Middle frontal gyrus (tissue), 1 donor: ENCODE measurements around the gene ADPRHL1.

Experiments
- DNase-seq: peaks from one replicate; pipeline ENCODE4 v3.0.0-alpha.2; 2015; ENCODE audit warnings: low spot score; ENCODE audit errors: extremely low spot score

ADPRHL1 gene

GRCh38 chr13:113417836-113418721 lies 35.2 kb downstream of the ADPRHL1 start:
- no peak for DNase-seq

DNA sequence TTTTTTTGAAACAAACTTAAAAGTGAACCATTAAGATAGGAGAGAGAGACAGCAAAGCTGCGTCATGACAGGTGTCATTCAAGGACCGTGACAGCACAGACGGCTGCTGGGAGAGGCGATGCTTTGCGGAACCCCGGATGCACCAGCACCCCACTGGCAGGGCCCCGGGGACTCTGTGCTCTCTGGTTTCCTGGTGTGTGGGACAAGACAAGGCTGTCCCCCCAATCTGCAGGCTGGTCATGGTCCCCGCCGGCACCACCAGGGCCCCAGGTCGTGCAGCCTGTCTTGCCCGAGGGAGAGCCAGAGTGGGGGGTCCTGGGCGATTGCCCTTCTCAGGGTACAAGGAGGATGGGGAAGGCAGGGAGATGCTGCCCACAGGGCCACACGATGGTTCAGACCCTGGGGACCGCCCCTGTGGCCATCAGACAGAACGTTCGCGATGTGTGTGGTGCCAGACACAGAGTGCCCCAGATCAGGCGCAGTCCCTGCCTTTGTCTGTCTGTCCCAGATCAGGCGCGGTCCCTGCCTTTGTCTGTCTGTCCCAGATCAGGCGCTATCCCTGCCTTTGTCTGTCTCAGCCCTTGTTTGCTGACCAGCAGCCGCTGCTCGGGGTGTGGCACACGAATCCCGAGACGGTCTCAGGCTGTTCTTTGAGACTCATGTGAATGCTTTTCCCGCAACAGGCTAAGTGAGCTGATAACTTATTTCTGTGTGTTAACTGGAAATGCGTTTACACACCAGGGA lies 36.1 kb downstream of the ADPRHL1 start:
- no peak for DNase-seq

DNA sequence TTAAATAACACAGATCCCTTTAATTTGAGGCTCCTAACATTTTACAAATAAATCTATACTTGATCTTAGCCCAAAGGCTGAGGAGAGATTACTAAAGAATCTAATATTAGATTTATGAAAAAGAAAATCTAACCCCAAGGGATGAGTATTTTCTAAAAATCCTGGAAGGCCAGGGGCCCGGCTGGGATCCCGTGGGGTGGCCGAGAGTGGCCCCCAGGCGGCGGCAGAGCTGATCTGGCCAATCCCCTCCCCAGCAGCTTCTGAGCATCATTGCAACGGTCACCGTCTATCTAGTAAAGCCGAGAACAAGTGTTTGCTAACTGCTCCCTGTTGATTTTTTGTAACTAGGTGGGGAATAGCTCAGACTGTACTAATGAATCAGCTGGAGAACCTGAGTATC lies 37.5 kb downstream of the ADPRHL1 start:
- no peak for DNase-seq

DNA sequence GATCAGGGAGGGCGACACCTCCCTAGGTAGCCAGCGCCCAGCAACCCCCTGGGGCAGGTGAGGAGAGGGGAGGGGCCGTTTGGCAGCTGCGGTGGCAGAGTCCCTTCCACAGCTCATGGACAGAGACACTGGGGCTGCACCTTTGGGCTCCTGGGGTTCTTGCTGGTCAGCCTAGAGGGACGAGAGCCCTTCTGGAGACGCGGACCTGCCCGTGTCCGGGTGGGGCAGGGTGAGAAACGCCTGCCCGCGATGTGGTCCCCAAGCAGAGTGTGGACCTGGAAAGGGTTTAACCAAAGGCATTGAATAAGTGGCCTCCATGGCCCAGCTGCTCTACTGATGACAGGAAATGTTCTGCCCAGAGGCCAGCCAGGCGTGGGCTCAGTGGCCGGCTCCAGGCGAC lies 38.3 kb downstream of the ADPRHL1 start:
- DNase-seq = no peak

GRCh38 chr13:113414335-113414734 lies 39.0 kb downstream of the ADPRHL1 start:
- DNase-seq = no peak

DNA sequence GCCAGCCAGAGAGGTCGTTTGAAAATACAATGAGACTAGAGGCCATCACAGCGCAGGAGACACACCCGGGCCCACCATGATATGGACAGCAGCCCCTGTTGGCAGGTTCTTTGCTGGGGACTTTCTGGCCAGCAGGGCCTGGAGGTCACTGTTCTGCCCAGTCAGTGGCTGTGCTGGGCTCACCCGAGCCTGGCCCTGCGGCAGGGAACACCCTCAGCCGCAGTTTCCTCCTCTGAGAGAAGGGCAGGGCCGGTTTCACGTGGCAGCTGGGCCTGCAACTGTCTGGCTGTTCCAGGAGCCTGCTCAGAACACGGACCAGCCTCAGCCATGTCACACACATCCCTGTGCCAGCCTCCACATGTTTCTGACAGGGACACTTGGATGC lies 39.4 kb downstream of the ADPRHL1 start:
- no peak for DNase-seq

DNA sequence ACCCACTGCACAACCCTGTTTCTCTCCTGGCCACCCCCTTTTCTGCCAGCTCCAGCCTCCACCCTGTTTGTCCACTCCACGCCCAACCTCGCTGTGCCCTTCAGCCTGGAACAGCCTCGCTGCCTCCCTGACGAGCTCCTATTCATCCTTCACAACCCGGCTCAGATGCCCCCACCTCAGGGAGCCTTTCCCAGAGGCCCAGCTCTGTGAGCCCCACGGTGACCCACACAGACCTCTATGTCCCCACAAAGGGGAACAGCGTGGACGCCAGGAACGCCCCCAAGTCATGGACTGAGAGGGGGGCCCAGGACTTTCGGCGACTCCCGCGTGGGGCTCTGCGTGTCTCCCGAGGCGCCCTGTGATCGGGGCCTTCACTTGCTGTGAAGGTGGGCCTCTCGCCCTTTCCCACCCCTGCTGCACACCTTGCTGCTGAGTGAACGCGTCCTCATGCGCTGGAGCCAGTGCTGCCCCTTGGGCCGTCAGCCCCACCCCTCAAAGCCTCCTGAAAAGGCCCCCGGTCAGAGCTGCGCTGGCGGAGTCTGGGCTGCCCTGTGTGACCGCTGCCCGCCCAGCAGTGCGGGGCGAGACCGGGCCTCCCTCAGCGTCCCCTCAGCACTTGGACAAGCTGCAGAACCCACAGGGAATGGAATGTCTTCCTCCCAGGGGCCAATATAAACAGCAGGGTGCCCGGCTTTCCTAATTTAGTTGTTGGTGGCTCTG lies 40.0 kb downstream of the ADPRHL1 start:
- DNase-seq = no peak

GRCh38 chr13:113412440-113412839 lies 40.8 kb downstream of the ADPRHL1 start:
- no peak for DNase-seq

DNA sequence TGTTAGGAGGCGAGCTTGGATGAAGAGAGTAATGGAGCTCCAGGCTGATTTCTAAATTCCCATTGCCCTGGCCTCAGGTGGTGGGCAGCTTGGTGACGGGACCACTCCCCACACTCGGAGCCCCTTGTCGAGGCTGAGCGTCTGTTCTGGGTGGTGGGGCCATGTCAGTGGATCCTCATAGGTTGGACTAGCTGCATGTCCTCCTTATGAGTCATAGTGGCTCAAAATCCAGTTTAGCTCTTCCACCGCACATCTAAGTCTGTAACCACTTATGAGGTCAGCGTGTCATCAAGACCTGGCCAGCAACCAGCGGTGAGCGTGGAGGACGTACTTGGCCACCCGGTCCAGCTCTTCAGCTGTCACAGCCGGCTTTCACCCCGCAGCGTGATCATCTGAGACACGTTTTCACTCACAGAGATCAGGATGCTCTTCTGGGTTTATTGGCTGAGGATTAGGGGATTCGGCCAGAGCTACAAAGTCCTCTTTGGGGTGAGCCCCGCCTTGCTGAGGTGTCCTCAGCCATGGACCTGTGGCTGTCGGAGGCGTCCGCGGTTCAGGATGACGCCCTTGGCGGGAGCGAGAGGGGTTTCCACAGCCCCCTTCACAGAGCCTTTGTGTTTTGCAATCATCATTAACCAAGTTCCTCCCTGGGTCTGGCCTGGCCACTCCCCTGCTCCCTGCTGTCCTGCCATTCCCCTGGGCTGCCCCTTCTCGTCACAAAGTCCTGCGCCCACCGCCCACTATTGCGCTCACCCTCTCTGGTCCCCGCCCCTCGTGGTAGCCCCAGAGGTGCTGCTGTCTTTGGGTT lies 41.9 kb downstream of the ADPRHL1 start:
- DNase-seq = no peak

DNA sequence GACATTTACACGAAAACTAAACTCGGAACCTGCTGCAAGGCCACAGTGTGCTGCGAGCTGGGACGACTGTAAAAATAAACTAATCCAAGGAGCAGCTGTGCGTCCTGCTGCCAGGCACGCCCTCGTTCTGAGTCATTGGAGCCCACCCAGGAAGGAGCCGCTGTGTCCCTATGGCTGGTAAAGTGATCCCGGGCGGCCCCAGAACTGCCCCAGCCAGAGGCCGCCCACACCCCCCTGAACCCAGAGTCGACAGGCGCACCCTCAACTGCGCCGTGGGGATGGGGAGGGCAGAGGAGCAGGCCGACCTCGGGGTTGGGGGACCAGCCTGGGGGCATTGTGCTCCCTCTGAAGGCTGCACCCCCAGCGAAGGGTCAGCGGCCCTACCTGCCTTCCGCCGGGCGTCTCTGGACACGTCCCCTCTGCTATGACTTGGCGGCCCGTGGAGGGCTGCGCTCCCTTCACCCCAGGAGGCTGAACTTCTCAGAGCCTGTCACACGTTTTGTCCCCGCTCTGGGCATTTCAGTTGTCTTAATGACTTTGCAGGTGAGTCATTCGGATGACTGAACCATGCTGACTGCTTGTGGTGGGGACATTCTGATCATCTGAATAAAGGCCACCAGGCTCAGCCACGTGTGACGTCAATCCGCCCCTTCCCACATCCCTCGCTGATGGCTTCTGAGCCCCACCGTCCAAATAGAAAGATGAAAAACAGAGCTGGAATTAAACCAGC lies 42.7 kb downstream of the ADPRHL1 start:
- no peak for DNase-seq

DNA sequence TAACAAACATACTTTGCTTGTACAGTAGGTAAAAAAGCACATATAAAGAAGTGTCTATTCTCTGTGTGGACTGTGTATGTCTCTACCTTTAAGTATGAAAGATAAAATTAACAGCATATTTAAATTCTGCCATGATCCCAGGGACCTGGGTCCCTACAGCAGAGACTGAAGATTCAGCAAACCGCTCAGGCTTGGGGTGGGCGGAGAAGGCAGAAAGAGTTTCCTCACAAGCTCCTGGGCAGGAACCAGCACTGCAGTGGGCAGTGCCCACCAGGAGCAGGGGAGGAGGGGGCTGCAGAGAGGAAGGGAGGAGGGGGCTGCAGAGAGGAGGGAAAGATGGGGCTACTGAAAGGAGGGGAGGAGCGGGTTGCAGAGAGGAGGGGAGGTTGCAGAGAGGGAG lies 44.7 kb downstream of the ADPRHL1 start:
- no peak for DNase-seq

DNA sequence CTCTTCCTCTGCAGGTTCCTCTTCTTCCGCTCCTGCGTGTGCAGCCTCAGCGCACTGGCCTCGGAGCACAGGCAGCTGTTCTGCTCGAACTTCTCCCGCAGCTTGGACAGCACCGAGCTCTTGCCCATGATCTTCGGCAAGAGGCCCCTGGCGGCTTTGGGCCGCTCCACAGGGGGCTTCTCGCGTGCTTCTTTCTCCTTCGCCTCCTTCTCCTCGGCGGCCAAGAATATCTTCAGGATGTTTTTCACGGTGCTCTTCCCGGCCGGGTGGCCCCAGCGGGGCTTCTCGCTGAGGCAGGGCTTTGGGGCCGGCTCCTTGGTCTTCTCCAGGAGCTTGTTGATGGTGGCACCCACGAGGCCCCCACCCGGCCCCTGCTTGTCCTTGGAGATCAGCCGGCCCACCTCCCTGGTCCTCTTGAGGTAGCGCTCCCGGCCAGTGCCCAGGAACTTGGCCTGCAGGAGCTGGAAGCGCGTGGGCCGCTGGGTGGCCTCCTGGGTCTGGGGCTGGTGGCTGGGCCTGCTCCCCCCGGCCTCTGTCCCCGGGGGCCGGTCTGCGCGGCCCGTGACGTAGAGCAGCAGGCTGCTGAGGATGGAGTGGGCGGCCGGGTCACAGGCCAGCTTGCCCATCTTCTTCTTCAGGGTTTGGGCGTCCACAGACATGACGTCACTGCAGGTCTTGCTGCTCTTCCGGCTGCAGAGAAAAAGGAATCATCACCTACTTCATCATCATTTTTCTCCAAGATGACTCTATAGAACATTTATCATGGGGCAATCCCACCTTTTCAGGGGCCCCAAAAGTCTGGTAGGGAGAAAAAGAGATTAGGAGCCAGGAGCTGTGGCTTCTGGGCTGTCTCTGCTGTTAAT lies 45.5 kb downstream of the ADPRHL1 start:
- no peak for DNase-seq

DNA sequence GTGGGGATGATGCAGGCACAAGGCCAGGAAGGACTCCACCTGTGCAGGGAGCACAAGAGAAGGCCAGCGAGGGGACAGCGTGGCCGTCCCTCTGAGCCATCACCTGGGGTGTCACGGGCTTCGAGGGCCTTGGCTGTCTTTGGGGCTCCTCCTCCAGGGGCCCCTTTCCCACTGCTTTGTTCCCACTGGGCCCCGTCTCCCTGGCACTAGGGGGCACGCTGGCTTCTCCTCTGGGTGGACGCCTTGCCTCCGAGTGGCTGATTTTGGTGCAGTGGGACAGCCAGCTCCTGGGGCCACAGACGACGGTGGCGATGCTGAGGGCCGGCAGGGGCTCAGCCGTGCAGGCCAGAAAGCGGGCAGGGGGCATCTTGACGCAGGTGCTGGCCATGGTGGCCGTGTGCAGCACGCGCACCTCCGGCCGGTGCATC lies 46.2 kb downstream of the ADPRHL1 start:
- no peak for DNase-seq

GRCh38 chr13:113406321-113407102 lies 46.8 kb downstream of the ADPRHL1 start:
- no peak for DNase-seq

DNA sequence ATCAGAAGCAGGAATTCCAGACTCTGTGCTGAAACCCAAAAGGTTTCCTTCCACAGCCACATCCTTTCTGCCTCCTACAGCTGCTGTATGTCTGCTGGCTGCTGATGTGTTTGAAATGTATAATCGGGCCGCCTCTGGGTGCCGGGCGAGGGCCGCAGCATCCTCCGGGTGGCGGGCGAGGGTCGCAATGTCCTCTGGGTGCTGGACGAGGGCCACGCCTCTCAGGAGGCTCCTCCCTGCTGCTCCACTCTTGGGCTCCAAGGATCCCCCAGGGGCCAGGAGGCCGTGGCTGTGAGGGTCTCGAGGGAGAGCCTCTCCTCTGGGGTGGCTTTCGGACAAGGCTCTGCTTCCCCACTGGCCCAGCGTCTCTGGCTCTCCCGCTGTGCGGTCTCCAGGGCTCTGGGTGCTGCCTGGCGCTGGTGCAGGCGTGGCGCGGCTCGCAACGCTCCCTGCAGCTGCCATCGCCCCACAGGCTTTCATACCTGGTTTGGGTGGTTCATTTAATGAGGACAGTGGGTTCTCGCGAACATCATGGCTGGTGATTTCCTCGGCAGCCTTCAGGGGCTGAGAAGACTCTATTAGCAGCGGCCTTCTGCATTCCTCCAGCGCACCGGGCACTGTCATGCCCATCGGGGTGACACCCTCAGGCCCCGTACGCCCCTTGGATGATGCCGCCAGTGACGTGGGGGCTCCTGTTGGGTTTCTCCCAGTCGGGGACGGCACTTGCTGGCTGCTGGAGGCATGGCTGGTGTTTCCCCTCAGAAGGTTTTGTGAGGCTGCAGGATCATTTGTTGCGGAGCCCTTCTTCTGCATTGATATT lies 47.6 kb downstream of the ADPRHL1 start:
- no peak for DNase-seq

- DNase-seq = no peak
Measured at GRCh38 chr13:113404723-113405471, 48.4 kb downstream of the ADPRHL1 start.

DNA sequence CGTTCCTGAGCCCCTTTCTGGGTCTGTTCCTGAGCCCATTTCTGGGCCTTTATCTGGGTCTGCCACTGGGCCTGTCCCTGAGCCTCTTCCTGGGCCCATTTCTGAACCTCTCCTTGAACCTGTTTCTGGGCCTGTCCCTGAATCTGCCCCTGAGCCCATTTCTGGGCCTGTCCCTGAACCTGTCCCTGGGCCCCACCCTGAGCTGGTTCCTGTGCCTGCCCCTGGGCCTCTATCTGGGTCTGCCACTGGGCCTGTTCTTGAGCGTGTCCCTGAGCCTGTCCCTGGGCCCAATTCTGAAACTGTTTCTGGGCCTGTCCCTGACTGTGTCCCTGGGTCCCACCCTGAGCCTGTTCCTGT lies 48.9 kb downstream of the ADPRHL1 start:
- no peak for DNase-seq
